Measurements from ENCODE around the gene MYZAP.

- TF ChIP-seq CTCF (IDR thresholded peaks at IDR 0.05 in 2 of 3, conservative IDR thresholded peaks at IDR 0.05 in 1 of 3; ENCODE audit: control insufficient read depth in 2 of 3, extremely low read depth in 1 of 3, insufficient read depth in 1 of 3, low read depth in 3 of 3, low read length in 3 of 3) (no peak), ETV6 (conservative IDR thresholded peaks at IDR 0.05 in 1 of 2, IDR thresholded peaks at IDR 0.05 in 1 of 2; ENCODE audit: borderline replicate concordance in 1 of 2, low read depth in 1 of 2) (no peak), EZH2 (IDR thresholded peaks at IDR 0.05; ENCODE audit: borderline replicate concordance, control insufficient read depth, low read depth, low read length) (no peak), POLR2AphosphoS2 (IDR thresholded peaks at IDR 0.05; ENCODE audit: low read depth, low read length) (no peak), HDAC6 (IDR thresholded peaks at IDR 0.05; ENCODE audit: unreplicated experiment) (no peak)
Measured at GRCh38 chr15:57671636-57672035, 79.9 kb downstream of the MYZAP start.

All from GM12878 (cell line).